Measurements from ENCODE around the gene TMEFF2. TPM values are rescaled to one million over a fixed set of nuclear protein-coding genes. Genes with fewer than 3 reads are reported as not detected.

The TMEFF2 gene
- total RNA-seq, 4 donors from 2014 or later, result 0.20 TPM; not detected in 3

DNA sequence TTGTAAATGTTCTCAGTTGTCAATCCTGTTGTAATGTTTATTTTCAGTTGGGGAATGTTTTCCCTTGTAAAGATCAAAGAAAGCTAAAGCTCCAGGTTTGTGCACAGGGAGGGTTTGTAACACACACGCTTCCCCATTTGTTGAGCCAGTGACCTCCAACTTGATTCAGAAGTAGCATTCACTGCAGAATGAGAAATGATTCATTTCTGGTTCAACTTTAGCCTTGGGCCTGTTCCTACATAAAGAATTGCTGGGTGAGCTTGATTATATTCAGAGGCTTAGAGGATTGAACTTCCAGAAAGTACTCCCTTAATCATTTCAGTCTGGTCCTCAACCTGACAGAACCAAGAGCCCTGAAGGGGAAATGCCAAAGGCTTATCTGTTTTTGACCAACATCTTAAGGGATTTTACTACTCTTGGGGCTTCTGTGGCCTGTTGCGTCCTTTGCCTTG, 277.3 kb downstream of the TMEFF2 start:
- H3K4me1 ChIP-seq, result no peaks in the 10 kb centered on the region
- no peak overlapping the region for H3K27ac ChIP-seq
- DNase-seq (no peak), ATAC-seq (no peak)
- no peak for TF ChIP-seq POLR2A (IDR thresholded peaks at IDR 0.05)
- TF ChIP-seq, protein P1, sequence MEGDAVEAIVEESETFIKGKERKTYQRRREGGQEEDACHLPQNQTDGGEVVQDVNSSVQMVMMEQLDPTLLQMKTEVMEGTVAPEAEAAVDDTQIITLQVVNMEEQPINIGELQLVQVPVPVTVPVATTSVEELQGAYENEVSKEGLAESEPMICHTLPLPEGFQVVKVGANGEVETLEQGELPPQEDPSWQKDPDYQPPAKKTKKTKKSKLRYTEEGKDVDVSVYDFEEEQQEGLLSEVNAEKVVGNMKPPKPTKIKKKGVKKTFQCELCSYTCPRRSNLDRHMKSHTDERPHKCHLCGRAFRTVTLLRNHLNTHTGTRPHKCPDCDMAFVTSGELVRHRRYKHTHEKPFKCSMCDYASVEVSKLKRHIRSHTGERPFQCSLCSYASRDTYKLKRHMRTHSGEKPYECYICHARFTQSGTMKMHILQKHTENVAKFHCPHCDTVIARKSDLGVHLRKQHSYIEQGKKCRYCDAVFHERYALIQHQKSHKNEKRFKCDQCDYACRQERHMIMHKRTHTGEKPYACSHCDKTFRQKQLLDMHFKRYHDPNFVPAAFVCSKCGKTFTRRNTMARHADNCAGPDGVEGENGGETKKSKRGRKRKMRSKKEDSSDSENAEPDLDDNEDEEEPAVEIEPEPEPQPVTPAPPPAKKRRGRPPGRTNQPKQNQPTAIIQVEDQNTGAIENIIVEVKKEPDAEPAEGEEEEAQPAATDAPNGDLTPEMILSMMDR (IDR thresholded peaks at IDR 0.05 in 4 of 5, conservative IDR thresholded peaks at IDR 0.05 in 1 of 5), result no peak
- no peaks in the 10 kb centered on the region for H3K9me3 ChIP-seq
- H3K36me3 ChIP-seq, result no peaks in the 10 kb centered on the region
- intact Hi-C loops (cut with DNase I; ENCODE audit: low total_unique reads) (no loop called here), in situ Hi-C loops (cut with MboI; ENCODE audit: low sequenced_read_pairs in 4 of 4) (no loop called here)
- H3K27me3 ChIP-seq, result peaks cover 0 to 5% (median 0%) of the 10 kb centered on the region in 3 donors
- H3K4me3 ChIP-seq, result no peak overlapping the region

DNA sequence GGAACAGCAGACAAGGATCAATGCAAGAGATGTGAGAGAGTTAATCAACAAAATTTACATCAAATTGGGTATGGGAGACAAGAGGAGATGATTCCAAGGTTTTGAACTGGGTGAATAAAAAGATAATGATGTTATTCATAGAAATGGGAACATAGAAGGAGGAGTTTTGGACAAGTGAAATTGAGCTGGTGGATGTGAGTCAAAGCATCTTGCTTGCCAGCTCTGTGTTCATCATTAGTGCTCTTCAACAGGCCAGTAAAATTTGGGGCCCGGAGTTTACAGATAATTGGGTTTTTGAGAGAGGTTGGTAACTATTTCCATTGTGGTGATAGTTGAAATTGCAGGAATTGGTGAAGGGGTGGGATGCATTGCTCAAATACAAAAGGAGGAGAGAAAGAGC, 277.9 kb downstream of the TMEFF2 start:
- no peak overlapping the region for H3K4me3 ChIP-seq
- intact Hi-C loops (cut with DNase I; ENCODE audit: low total_unique reads) (no loop called here), in situ Hi-C loops (cut with MboI; ENCODE audit: low sequenced_read_pairs in 4 of 4) (no loop called here)
- no peak overlapping the region for H3K27ac ChIP-seq
- TF ChIP-seq POLR2A (IDR thresholded peaks at IDR 0.05), result no peak
- TF ChIP-seq, protein P1 (IDR thresholded peaks at IDR 0.05 in 4 of 5, conservative IDR thresholded peaks at IDR 0.05 in 1 of 5), result no peak
- DNase-seq (no peak), ATAC-seq (no peak)
- no peaks in the 10 kb centered on the region for H3K9me3 ChIP-seq
- no peaks in the 10 kb centered on the region for H3K36me3 ChIP-seq
- no peaks in the 10 kb centered on the region for H3K4me1 ChIP-seq
- H3K27me3 ChIP-seq, result peaks cover 0 to 5% (median 0%) of the 10 kb centered on the region in 3 donors

DNA sequence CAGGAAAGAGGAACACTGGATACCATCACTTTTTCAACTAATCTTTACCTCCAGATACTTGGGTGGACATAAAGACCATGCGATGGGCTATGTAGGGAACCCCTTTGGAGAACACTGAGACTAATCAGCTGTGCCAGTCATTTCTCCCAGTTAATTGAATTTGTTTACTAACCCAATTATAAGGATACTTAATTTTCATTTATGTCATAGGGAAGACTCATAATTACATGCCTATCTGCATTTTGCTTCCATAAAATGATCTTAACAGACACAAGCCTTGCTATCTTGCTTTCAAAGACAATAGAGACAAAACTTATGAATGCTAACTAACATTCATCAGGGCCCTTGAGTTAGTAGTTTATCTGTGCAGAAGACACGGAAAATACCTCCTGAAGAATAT, 279.0 kb downstream of the TMEFF2 start:
- DNase-seq, result no peak
- Histone ChIP-seq H3K36me3 (no peaks in the 10 kb centered on the region), H3K9me3 (no peaks in the 10 kb centered on the region), H3K27me3 (peaks cover 0 to 5% (median 0%) of the 10 kb centered on the region in 3 donors), H3K4me3 (no peak overlapping the region), H3K27ac (no peak overlapping the region), H3K4me1 (no peaks in the 10 kb centered on the region)
- no peak for ATAC-seq
- in situ Hi-C loops (cut with MboI; ENCODE audit: low sequenced_read_pairs in 4 of 4), result no loop called here
- intact Hi-C loops (cut with DNase I; ENCODE audit: low total_unique reads), result no loop called here
- TF ChIP-seq POLR2A (IDR thresholded peaks at IDR 0.05), result no peak
- TF ChIP-seq, protein P1 (IDR thresholded peaks at IDR 0.05 in 4 of 5, conservative IDR thresholded peaks at IDR 0.05 in 1 of 5), result no peak

DNA sequence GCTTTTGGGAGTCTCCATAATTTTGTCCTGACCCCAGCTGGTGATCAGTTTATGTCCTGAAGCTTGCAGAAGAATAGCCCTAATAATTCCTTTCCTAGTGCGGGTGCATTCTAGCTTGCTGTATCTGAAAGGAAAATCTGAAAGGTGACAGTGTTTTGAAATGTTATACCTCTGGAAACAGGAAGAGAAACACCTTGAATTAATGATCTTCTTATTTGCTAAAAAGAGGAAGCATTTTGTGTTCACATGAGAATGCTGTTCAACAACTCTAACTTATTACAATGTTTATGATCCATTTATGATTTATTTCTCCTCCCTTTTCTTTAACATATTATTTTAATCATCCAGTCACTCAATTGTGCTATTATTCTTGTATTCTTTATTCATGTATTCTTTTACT, 280.9 kb downstream of the TMEFF2 start:
- Histone ChIP-seq H3K9me3 (no peaks in the 10 kb centered on the region), H3K4me3 (no peak overlapping the region), H3K27me3 (peaks cover 0 to 5% (median 0%) of the 10 kb centered on the region in 3 donors), H3K36me3 (no peaks in the 10 kb centered on the region), H3K27ac (no peak overlapping the region), H3K4me1 (no peaks in the 10 kb centered on the region)
- intact Hi-C loops (cut with DNase I; ENCODE audit: low total_unique reads), result no loop called here
- TF ChIP-seq POLR2A (IDR thresholded peaks at IDR 0.05), result no peak
- TF ChIP-seq, protein P1 (IDR thresholded peaks at IDR 0.05 in 4 of 5, conservative IDR thresholded peaks at IDR 0.05 in 1 of 5), result no peak
- ATAC-seq, result no peak
- in situ Hi-C loops (cut with MboI; ENCODE audit: low sequenced_read_pairs in 4 of 4), result no loop called here
- DNase-seq, result no peak

DNA sequence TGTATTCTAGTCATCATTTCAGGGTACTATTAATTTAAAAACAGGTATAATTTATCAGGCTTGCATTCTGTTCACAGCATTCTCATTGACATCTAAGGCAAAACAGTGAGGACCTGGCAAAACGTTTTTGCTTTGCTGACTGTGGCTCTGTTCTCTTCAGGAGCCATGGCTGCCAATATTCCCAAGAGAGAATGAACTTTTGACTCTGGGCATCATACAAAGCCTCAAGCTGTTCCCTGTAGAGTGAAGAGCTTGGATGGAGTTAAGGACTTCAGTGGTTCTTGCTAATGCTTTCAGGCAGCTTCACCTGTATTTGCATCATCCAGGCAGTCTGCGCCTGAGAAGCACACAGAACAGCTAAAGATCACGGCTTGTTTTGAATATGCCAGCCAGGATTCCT, 282.0 kb downstream of the TMEFF2 start:
- TF ChIP-seq, protein P1 (IDR thresholded peaks at IDR 0.05 in 4 of 5, conservative IDR thresholded peaks at IDR 0.05 in 1 of 5), result no peak
- TF ChIP-seq POLR2A (IDR thresholded peaks at IDR 0.05), result no peak
- Histone ChIP-seq H3K27ac (no peak overlapping the region), H3K36me3 (no peaks in the 10 kb centered on the region), H3K27me3 (peaks cover 0 to 5% (median 0%) of the 10 kb centered on the region in 3 donors), H3K9me3 (no peaks in the 10 kb centered on the region), H3K4me1 (no peaks in the 10 kb centered on the region), H3K4me3 (no peak overlapping the region)
- in situ Hi-C loops (cut with MboI; ENCODE audit: low sequenced_read_pairs in 4 of 4) (no loop called here), intact Hi-C loops (cut with DNase I; ENCODE audit: low total_unique reads) (no loop called here)
- ATAC-seq (no peak), DNase-seq (no peak)

Measured in gastrocnemius medialis (tissue), 4 donors.